Ishikawa (cell line): ENCODE measurements around the gene PODN.

Experiments
- CEBPB ChIP-seq: IDR thresholded peaks from 2 replicates; pipeline ENCODE4 v1.6.1; 2012
- CREB1 ChIP-seq: IDR thresholded peaks from 2 replicates; pipeline ENCODE4 v1.6.1; 2012; ENCODE audit warnings: low read depth
- EGR1 ChIP-seq: IDR thresholded peaks from 2 replicates; pipeline ENCODE4 v1.6.1; 2012
- EP300 ChIP-seq: IDR thresholded peaks from 2 replicates; pipeline ENCODE4 v1.6.1; 2012; ENCODE audit warnings: borderline replicate concordance
- FOXM1 ChIP-seq: IDR thresholded peaks from 2 replicates; pipeline ENCODE4 v1.6.1; 2012; ENCODE audit warnings: low read depth, borderline replicate concordance
- NFIC ChIP-seq: IDR thresholded peaks from 2 replicates; pipeline ENCODE4 v1.6.1; 2012
- RAD21 ChIP-seq: IDR thresholded peaks from 2 replicates; pipeline ENCODE4 v1.6.1; 2012; ENCODE audit warnings: low read depth
- TAF1 ChIP-seq: IDR thresholded peaks from 2 replicates; pipeline ENCODE4 v1.6.1; 2012; ENCODE audit warnings: low read depth, mild to moderate bottlenecking
- TCF12 ChIP-seq: IDR thresholded peaks from 2 replicates; pipeline ENCODE4 v1.6.1; 2012; ENCODE audit warnings: low read depth
- TEAD4 ChIP-seq: IDR thresholded peaks from 2 replicates; pipeline ENCODE4 v1.6.1; 2012
- YY1 ChIP-seq: IDR thresholded peaks from 2 replicates; pipeline ENCODE4 v1.6.1; 2012; ENCODE audit warnings: low read depth
- ZBTB7A ChIP-seq: IDR thresholded peaks from 2 replicates; pipeline ENCODE4 v1.6.1; 2012; ENCODE audit warnings: low read depth
- TF ChIP-seq, protein P1 (sequence below): IDR thresholded peaks from 2 replicates; pipeline ENCODE4 v1.6.1; 2012
- TF ChIP-seq, protein P2 (sequence below): IDR thresholded peaks from 2 replicates; pipeline ENCODE4 v1.6.1; 2012; ENCODE audit warnings: low read depth, mild to moderate bottlenecking
- TF ChIP-seq, protein P3 (sequence below): IDR thresholded peaks from 2 replicates; pipeline ENCODE4 v1.6.1; 2012

The PODN gene

DNA sequence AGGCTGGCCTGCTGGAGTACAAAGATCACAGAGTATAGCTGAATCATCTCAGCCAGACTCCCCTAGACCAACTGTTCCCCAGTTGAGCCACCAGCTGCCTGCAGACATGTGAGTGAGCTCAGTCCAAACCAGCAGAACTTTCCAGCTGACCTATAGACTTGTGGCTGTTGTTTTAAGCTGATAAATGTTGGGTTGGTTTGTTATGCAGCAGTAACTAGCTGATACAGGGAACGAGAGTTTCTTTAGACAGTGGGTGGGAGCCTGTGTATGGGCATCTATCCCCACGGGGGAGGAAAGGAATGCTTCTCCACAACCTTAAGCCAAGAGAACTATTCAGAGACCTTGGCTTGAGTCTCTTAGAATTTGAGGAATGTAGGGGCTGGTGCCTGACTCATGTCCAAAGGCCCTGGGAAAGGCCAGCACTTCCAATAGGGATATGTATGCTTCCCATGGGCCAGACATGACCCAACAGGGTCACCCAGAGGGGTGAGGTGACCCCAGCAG, 50.3 kb downstream of the PODN start:
- TF ChIP-seq, protein P1, sequence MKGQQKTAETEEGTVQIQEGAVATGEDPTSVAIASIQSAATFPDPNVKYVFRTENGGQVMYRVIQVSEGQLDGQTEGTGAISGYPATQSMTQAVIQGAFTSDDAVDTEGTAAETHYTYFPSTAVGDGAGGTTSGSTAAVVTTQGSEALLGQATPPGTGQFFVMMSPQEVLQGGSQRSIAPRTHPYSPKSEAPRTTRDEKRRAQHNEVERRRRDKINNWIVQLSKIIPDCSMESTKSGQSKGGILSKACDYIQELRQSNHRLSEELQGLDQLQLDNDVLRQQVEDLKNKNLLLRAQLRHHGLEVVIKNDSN = no peak
- TF ChIP-seq CREB1 (no peak), TEAD4 (peak; percentile 40; the same call in 1 of the 2 replicates)

DNA sequence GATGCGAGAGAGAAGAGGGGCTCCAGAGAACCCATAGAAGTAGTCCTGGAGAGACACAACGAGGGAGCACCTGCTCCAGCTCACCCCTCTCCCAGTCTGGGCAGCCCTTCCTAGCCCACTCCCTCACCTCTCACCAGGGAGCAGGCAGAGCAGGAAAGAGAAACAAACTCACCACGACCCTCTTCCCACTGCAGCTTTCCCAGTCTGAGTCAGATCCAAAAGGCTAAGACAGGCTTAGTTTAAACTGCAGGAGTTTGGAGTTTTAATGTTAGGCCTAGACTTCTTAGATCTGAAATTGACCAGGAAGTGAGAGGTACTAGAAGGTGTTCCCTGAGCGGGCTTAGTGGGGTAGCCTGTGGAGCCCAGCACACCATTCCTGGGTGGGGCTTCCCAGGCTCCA, 50.8 kb downstream of the PODN start:
- no peak for TF ChIP-seq RAD21
- TF ChIP-seq NFIC = no peak
- TF ChIP-seq ZBTB7A = no peak
- TF ChIP-seq, protein P1 = no peak
- TF ChIP-seq EGR1 = no peak
- no peak for TF ChIP-seq YY1
- TF ChIP-seq FOXM1 = no peak
- no peak for TF ChIP-seq EP300
- no peak for TF ChIP-seq CREB1
- TF ChIP-seq CEBPB = no peak
- TF ChIP-seq, protein P2, sequence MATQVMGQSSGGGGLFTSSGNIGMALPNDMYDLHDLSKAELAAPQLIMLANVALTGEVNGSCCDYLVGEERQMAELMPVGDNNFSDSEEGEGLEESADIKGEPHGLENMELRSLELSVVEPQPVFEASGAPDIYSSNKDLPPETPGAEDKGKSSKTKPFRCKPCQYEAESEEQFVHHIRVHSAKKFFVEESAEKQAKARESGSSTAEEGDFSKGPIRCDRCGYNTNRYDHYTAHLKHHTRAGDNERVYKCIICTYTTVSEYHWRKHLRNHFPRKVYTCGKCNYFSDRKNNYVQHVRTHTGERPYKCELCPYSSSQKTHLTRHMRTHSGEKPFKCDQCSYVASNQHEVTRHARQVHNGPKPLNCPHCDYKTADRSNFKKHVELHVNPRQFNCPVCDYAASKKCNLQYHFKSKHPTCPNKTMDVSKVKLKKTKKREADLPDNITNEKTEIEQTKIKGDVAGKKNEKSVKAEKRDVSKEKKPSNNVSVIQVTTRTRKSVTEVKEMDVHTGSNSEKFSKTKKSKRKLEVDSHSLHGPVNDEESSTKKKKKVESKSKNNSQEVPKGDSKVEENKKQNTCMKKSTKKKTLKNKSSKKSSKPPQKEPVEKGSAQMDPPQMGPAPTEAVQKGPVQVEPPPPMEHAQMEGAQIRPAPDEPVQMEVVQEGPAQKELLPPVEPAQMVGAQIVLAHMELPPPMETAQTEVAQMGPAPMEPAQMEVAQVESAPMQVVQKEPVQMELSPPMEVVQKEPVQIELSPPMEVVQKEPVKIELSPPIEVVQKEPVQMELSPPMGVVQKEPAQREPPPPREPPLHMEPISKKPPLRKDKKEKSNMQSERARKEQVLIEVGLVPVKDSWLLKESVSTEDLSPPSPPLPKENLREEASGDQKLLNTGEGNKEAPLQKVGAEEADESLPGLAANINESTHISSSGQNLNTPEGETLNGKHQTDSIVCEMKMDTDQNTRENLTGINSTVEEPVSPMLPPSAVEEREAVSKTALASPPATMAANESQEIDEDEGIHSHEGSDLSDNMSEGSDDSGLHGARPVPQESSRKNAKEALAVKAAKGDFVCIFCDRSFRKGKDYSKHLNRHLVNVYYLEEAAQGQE = no peak
- TF ChIP-seq TEAD4 = no peak
- TF ChIP-seq TCF12 = no peak
- no peak for TF ChIP-seq TAF1
- TF ChIP-seq, protein P3, sequence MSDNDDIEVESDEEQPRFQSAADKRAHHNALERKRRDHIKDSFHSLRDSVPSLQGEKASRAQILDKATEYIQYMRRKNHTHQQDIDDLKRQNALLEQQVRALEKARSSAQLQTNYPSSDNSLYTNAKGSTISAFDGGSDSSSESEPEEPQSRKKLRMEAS = no peak

DNA sequence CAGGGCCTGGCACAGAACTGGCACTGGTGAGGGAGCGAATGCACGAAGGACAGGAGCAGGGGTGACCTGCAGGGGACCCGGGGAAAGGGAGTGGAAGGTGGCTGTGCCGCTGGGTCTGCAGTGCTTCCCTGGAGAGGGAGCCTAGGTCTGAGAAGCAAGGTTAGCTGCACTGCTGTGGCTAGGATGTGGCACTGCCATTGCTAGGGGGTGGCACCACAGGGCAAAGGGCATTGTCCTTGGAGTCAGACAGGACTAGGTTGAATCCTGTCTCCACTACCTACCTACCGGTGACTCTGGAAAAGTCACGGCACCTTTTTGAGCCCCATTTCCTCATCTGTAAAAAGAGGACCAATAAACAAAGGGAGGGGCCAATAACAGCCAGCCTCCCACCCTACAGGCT, 52.1 kb downstream of the PODN start:
- no peak for TF ChIP-seq NFIC
- TF ChIP-seq CEBPB = no peak
- TF ChIP-seq FOXM1 = no peak
- TF ChIP-seq YY1 = no peak
- TF ChIP-seq RAD21 = no peak
- no peak for TF ChIP-seq CREB1
- TF ChIP-seq, protein P2 = no peak
- TF ChIP-seq TEAD4 = no peak
- TF ChIP-seq, protein P1 = no peak
- TF ChIP-seq, protein P3 = no peak
- TF ChIP-seq EP300 = no peak
- TF ChIP-seq TCF12 = no peak
- no peak for TF ChIP-seq ZBTB7A
- no peak for TF ChIP-seq EGR1
- TF ChIP-seq TAF1 = no peak

DNA sequence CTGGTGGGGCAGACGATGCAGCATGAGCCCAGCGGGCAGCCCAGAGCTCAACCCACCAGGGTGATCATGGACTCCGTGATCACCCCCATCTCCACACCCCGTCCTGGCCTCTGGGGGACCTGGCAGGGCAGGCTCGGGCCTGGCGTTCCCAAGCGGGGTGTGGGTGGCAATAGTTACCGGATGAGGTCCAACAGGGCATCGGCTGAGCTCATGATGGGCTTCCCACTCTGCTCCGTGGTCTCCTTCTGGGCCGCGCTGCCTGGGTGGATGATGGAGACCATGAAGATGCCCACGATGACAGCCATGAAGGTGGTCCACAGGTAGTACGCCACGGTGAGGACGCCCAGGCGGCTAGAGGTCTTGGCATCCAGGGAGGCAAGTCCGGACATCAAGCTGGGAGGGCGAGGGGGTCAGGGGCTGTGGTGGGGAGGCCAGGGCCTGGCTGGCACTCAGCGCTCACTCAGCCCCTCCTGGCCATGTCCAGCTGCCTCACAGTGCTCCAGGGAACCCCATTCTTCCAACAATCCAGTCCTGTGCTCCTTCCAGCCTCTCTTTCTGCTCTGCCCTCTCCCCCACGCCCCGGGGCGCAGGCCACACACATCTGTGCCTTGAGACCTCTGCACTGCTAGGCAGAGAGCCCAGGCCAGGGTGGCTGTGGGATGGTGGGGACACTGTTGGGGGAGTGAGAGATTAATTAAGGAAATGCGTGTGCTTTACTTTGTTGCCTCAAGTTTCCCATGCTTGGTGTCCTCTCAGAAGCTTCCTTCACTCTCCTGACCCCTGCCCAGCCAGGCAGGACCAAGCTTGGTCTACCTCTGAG, 52.8 kb downstream of the PODN start:
- TF ChIP-seq NFIC (no peak), YY1 (no peak), FOXM1 (no peak), TAF1 (no peak), EGR1 (no peak), CEBPB (no peak), ZBTB7A (no peak), TEAD4 (no peak), RAD21 (no peak), EP300 (no peak), TCF12 (no peak), CREB1 (no peak)
- TF ChIP-seq, protein P2 = no peak
- TF ChIP-seq, protein P1 = no peak
- TF ChIP-seq, protein P3 = no peak
